AG09319 (cell line): ENCODE data around the gene PRDM7.

Source experiments
- DNase-seq: peaks from one replicate; pipeline ENCODE4 v3.0.0-alpha.2; 2010; ENCODE audit warnings: low read depth; ENCODE audit errors: extremely low read depth
- TF ChIP-seq, protein P1 (sequence below): IDR thresholded peaks from 2 replicates; pipeline ENCODE4 v1.5.1; 2011; ENCODE audit warnings: low read depth, mild to moderate bottlenecking, inconsistent platforms, low read length, moderate library complexity

The PRDM7 gene

DNA sequence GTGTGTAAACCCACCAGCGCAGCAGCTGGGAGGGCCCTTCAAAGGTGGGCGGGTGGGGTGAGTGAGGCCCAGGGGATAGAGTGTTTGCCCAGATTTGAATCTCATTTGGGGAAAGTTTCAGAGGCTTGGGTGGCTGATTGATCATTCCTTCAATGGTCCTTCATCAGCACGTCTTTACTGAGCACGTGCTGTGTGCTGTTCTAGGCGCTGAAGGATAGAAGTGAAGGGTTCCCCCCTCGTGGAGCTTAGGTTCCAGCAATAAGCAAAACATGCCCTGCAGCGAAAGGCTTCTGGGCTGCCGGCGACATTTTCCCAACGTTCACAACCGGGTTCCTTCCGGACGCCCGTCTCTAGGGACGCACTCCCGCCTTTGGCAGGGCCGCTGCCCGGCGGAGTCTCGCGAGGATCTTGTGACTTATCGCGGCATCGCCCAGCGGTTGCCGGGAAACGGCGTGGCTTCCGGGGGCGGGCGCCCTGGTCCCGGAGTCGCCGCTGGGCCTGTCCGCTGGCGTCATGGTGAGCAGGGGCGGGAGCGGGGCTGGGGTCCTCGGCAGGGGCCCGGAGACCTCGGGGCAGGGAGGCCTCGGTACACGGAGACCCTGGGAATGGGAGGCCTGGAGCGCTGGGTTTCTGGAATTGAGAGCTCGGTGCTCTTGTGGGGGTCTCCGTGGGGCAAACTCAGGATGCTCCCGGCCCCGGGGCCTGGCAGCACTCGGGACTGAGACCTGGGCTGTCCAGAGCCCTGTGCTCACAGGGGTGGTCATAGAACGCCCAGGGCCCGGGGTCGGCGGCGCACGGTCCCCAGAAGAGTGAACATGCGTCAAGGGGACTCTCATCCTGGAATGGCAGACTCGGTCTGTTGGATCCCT, 54.7 kb downstream of the PRDM7 start:
- peak; percentile 52 for DNase-seq
- TF ChIP-seq, protein P1, sequence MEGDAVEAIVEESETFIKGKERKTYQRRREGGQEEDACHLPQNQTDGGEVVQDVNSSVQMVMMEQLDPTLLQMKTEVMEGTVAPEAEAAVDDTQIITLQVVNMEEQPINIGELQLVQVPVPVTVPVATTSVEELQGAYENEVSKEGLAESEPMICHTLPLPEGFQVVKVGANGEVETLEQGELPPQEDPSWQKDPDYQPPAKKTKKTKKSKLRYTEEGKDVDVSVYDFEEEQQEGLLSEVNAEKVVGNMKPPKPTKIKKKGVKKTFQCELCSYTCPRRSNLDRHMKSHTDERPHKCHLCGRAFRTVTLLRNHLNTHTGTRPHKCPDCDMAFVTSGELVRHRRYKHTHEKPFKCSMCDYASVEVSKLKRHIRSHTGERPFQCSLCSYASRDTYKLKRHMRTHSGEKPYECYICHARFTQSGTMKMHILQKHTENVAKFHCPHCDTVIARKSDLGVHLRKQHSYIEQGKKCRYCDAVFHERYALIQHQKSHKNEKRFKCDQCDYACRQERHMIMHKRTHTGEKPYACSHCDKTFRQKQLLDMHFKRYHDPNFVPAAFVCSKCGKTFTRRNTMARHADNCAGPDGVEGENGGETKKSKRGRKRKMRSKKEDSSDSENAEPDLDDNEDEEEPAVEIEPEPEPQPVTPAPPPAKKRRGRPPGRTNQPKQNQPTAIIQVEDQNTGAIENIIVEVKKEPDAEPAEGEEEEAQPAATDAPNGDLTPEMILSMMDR, result no peak; the same call in 1 of the 2 replicates

DNA sequence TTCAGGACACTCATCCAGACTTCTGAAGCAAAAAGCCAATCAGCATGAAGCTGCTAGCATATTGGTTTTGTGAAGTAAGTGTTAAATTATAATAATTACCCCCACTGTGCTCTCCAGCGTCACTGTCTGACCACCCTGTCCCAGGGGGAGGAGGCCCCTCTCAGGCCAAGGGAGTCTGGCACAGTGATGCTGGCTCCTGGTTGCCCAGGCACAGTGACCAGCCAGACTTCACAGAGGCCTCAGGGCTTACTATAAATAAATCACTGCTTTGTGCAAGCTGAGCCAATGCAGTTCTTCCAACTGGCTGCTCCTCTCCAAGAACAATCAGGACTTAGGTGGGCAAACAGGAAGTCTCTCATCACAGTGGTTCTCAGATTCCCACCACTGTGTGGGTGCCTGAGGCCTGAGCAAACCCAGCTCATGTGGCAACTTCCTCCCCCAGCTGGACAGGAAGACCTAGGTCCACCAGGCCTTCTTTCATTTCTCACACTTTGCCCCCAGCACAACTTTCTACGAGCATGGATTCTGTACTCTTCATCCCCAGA, 56.2 kb downstream of the PRDM7 start:
- no peak for DNase-seq
- TF ChIP-seq, protein P1, result no peak

DNA sequence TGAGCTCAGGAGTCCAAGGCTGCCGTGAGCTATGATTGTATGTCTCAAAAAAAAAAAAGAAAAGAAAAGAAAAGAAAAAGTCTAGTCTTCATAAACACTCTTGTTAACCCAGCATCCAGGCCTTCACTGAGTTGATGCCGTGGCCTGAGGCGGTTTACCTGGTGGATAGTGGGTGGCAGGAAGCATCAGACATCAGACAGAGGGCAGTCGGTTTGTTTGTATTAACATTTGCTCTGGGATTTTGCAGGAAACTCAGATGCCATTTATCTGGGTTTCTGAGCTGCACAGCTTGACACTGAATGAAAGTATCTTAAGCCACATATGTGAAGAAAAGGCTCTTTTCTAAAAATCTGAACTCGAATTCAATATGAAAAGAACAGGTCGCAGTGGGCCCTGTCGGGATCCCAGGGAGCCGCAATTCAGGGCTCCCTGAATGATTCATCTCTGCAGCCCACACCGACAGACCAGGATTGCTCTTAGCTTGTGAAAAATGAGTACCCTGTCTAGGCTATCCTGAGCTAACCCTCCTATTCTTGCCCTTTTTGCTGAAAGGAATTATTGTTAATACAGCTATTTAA, 56.8 kb downstream of the PRDM7 start:
- DNase-seq, result no peak
- TF ChIP-seq, protein P1, result no peak

DNA sequence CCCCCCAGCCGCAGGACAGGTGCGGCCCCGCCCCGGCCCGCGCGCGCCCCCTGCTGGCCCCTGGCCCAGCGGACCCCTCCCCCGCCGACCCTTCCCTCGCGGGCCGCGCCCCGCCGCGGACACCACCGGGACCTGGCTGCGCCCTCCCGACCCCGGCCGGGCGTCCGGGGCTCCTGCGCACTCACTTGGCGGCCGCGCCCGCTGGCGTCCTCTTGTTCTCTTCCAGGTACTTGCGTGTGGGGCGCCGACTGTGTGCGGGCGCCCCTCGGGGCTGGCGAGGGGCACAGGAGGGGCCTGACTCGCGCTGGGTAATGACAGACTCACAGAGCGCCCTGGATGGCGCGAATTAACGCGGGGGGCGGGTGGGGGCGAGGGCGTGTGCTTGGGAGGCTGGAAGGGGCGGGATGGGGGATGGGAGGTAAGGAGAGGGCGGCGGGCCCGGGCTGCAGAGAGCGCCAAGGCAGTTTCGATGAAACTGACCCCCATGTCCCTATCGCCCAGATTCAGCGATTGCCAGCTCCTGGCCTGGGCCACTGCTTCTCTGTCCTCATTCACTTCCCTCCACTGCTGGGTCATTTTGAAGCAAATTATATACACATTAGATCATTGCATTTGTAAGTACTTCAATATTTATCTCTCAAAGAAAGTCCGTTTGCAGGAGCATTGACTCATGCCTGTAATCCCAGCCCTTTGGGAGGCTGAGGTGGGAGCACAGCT, 57.4 kb downstream of the PRDM7 start:
- DNase-seq, result no peak
- TF ChIP-seq, protein P1, result no peak

DNA sequence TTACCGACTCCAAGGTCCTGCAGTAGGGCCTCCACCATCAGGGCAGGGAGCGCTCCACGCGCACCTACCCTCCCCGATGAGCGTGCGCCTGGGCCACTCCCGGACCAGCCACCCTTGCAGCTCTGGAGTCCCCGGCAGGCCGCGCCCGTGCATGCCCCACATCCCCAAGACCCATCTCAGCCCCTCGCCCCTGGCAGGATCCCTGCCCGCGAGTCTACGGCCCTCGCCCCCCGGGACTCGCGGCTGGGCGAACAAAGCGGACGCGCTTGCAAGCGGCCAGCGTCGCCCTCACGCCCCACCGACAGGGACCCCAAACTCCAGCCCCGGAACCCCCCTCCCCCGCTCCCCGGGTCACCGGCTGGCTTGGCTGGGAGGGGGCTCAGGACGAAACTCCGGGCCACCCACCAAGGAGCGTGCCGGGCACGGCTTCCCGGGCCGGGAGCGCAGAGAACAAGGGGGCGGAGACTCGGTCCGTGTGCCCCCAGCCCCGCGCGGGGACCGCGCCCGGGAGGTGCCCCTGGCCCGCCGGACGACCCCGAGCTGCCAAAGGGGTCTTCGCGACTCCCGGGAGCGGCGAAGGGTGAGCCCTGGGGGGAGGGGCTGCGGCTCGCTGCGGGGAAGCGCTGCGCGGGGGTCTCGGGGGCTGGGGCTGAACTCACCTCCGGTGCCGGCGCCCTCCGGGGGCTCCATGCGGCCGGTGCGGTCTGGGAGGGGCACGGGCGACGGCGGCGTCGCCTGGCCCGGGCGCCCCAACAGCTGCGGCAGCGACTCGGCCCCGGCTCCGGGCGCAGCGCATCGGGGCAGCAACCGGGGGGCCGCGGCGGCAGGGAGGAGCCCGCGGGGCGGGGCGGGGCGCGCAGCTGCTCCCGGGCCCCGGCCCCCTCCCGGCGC, 58.2 kb downstream of the PRDM7 start, which contains the start of gene DBNDD1:
Gene DBNDD1 (minus strand): TSS at position 805 of the 891 bp plus-strand sequence. CDS start 115 bp downstream, at position 690.
- DNase-seq, result no peak
- TF ChIP-seq, protein P1, result no peak

DNA sequence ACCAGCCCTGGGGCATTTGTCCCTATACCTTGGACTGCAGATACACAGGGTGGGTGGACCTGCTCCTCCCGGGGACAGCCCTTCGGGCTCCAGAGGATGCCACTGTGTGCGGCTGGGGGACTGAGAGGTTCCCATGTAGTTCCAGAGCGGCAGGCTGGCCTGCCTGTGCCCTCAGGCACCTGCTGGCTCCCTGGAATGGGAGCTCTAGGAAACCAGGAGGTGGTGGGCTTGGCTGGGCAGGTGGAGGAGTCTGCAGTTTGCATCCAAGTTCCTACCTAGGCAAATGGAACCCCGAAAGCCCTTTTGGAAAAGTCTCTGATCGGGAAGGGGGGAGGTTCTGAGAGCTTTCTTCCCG, 58.9 kb downstream of the PRDM7 start:
- TF ChIP-seq, protein P1, result no peak
- DNase-seq, result no peak
